GM12875 (cell line): ENCODE data around the gene RAPH1.

Experiments used
- H3K4me3 ChIP-seq: one replicate; pipeline ENCODE4 v1.5.1; 2011; ENCODE audit warnings: low read depth, low read length, control low read depth
- CTCF ChIP-seq: IDR thresholded peaks from 2 replicates; pipeline ENCODE4 v1.5.1; 2011; ENCODE audit warnings: low read depth, mild to moderate bottlenecking, control low read depth, inconsistent platforms, low read length, moderate library complexity, borderline replicate concordance; ENCODE audit not compliant: insufficient read depth

RAPH1 gene

DNA sequence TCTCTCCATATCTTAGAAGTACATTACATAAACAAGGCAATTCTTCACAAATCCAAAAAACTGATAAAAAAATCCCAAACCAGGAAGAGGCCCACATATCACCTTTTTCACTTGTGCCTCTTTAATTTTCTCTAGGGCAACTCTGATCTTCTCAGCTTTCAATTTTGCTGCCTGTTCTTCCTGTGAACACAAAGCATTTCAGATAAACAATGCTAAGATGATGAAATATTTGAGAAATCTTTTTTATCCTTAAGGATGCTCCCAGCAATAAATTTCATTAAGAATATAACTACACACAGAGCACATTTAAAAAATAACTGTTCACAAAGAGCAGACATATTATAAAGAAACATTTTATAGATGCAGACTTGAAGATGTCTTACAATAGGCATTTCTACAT is 73.4 kb downstream of the RAPH1 start:
- no peak overlapping the region for H3K4me3 ChIP-seq
- TF ChIP-seq CTCF: no peak

DNA sequence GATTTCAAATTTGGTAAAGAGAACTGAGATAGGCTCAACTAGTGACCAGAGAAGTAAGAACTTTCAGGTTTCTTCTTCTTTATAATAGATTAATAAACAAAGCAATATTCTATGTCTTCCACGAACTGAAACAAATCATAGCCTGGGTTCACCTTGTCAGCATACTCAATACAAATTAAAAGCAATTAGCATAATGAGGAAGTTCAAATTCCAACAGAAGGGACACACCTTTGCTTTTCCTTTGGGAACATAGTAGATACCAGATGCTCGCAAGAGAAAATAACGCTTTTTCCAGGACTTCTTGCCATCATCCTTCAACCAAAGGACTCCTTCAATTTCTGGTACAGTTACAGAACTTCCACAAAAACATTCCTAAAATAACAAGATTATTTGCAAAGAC is 79.9 kb downstream of the RAPH1 start:
- no peak for TF ChIP-seq CTCF

GRCh38 chr2:203453858-203454451 is 81.1 kb downstream of the RAPH1 start:
- no peak overlapping the region for H3K4me3 ChIP-seq
- TF ChIP-seq CTCF: peak; percentile 64; the same call in 1 of the 2 replicates

More for the DNA sequence above, 79.9 kb downstream of the RAPH1 start:
- no peak overlapping the region for H3K4me3 ChIP-seq

DNA sequence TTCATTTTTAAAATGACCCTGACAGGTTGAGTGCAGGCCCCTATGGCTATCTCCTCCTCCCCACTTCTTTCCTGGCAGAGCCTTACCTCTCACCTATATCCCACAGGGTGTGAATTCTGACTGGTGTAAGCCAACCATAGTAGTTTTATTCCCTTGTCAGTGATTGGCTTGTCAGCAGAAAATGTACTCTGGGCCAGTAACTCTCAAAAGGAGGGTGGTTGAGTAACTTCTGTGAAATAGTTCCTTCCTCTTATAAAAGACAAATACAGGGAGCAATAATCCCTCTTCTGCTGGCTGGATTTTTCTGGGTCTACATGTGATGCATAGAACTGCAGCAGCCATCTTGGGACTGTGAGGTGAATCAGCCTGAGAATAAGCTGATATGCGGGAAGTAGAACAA is 83.4 kb downstream of the RAPH1 start:
- TF ChIP-seq CTCF: no peak
- no peak overlapping the region for H3K4me3 ChIP-seq

DNA sequence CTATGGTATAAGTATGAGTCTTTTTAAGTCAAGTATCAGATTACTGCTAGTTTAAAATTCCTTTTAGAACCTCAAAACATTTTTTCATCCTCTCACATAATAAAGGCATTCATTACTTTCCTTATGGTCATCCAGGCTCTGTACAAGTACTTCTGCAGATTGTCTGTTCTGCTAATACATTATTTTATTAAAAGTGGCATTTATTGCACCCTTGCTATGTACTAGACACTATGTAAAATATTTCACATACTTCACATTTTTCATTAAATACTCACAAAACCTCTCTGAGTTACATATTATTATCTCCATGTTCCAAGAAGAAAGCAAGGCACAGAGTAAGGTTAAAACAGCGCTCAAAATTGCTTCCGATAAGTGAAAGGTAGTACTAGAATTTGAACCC is 84.1 kb downstream of the RAPH1 start:
- no peak overlapping the region for H3K4me3 ChIP-seq
- TF ChIP-seq CTCF: no peak

GRCh38 chr2:203450561-203450960 is 84.5 kb downstream of the RAPH1 start:
- no peak for TF ChIP-seq CTCF
- H3K4me3 ChIP-seq: no peak overlapping the region

DNA sequence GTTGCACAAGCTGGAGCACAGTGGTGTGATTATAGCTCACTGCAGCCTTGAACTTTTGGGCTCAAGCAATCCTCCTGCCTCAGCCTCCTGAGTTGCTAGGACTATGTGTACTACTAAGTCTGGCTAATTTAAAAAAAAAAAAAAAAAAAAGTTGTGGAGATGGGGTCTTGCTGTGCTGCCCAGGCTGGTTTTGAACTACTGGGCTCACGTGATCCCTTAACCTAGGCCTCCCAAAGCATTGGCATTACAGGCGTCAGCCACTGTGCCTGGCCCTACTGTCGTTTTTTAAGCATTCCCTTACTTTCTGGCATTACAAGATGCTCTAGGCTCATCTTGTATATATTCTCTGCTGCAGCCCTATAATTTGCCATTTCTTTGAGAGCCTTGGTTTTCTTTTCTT is 88.3 kb downstream of the RAPH1 start:
- H3K4me3 ChIP-seq: no peak overlapping the region
- TF ChIP-seq CTCF: no peak
